ENCODE measurements around the gene HNRNPK.

The HNRNPK gene

GRCh38 chr9:83979812-83980394 lies at the start of gene HNRNPK:
Gene HNRNPK, minus strand, starts transcription at chr9:83980215. Its CDS starts 1,963 bp downstream, at chr9:83978252.
- peak; percentile 94 for DNase-seq (ENCODE audit: low read depth)
- H3K4me3 ChIP-seq (ENCODE audit: low read depth, low read length) = peak within 1 kb of the TSS; percentile 99

GRCh38 chr9:84027201-84027600 lies 47.2 kb upstream of the HNRNPK start:
- H3K4me3 ChIP-seq (ENCODE audit: low read depth, low read length) = no peak overlapping the region
- no peak for DNase-seq (ENCODE audit: low read depth)

GRCh38 chr9:84024041-84024575 lies 44.1 kb upstream of the HNRNPK start:
- no peak for DNase-seq (ENCODE audit: low read depth)
- no peak overlapping the region for H3K4me3 ChIP-seq (ENCODE audit: low read depth, low read length)

DNA sequence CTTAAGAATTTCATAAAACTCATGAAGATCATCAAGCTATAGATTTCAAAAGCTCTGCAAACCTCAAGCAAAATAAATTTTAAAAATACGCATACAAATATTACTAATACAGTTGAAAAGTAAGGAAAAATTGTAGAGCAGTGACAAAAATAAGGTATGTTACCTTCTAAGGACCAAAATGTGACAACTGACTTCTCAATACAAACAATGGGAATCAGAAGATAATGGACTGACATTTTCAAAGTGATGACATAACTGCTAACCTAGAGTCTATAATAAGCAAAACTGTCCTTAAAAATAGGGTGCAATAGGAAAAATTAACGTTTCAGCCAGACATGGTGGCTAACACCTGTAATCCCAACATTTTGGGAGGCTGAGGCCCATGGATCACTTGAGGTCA lies 27.6 kb upstream of the HNRNPK start:
- no peak overlapping the region for H3K4me3 ChIP-seq (ENCODE audit: low read depth, low read length)

DNA sequence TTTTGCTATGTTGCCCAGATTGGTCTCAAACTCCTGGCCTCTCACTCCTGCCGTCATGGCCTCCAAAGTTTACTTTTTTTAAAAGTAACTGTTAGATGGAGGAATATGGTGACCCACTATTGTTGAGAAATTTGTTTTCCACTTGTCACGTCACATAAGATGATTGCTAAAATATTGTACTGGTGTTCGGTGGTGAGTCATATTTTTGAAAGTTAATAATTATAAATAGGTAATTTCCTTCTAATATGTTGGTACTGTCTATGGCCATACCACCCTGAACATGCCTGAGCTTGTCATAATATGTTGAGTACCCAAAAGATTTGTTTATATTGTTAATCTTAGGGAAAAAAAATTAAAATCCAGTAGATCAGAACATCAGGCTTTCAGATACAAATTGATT lies 23.2 kb upstream of the HNRNPK start:
- H3K4me3 ChIP-seq (ENCODE audit: low read depth, low read length) = no peak overlapping the region
- no peak for DNase-seq (ENCODE audit: low read depth)

More for the DNA sequence above, 27.6 kb upstream of the HNRNPK start:
- no peak for DNase-seq (ENCODE audit: low read depth)

- no peak for DNase-seq (ENCODE audit: low read depth)
- H3K4me3 ChIP-seq (ENCODE audit: low read depth, low read length) = no peak overlapping the region
These were observed 22.3 kb upstream of the HNRNPK start for GRCh38 chr9:84002344-84002743.

DNA sequence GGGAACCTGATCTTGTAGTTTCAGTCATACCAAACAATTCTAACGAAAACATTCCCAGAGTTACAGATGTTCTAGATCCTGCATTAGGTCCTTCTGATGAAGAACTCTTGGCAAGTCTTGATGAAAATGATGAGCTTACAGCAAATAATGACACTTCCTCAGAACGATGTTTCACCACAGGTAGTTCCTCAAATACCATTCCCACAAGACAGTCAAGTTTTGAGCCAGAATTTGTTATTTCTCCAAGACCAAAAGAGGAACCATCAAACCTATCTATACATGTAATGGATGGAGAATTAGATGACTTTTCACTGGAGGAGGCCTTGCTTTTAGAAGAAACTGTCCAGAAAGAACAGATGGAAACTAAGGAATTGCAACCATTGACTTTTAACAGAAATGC lies 21.6 kb upstream of the HNRNPK start:
- DNase-seq (ENCODE audit: low read depth) = no peak

GRCh38 chr9:84000186-84000585 lies 20.2 kb upstream of the HNRNPK start:
- DNase-seq (ENCODE audit: low read depth) = no peak
- H3K4me3 ChIP-seq (ENCODE audit: low read depth, low read length) = no peak overlapping the region

More for the DNA sequence above, 21.6 kb upstream of the HNRNPK start:
- no peak overlapping the region for H3K4me3 ChIP-seq (ENCODE audit: low read depth, low read length)

GRCh38 chr9:83999141-83999918 lies 19.3 kb upstream of the HNRNPK start:
- DNase-seq (ENCODE audit: low read depth) = no peak
- no peak overlapping the region for H3K4me3 ChIP-seq (ENCODE audit: low read depth, low read length)

DNA sequence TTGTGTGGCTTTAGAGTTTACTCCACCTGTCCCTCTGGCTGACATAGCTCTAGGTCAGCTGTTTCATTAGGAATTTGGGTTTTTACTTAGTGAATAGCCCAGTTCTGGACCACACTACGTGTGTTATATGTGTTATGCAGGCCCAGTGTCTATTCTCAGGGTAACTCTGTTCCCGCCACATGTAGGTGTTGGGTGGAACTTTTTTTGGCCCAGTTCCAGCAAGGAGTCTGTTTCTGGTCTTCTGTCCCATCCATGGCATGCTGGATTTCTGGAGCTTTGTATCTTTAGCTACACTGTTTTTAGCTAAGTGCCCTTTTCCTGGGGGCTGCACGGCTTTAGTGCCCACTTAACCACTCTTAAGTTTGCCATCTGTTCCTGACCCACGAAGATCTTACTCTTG lies 16.1 kb upstream of the HNRNPK start:
- no peak for DNase-seq (ENCODE audit: low read depth)
- no peak overlapping the region for H3K4me3 ChIP-seq (ENCODE audit: low read depth, low read length)

DNA sequence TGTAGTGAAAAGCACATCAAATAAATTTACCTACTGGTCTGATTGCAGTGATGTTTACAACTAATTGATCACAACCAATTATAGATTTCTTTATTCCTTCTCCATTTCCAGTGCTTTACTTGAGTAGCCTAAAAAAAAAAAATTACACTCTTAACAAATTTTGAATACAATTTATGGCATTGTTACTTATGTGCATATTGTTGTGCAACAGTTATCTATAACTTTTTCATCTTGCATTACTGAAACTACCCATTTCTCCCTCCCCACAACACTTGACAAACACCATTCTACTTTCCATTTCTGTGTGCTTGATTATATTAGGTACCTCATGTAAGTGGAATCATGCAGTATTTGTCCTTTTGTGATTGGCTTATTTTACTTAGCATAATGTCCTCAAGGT lies 12.9 kb upstream of the HNRNPK start:
- no peak for DNase-seq (ENCODE audit: low read depth)
- H3K4me3 ChIP-seq (ENCODE audit: low read depth, low read length) = no peak overlapping the region

DNA sequence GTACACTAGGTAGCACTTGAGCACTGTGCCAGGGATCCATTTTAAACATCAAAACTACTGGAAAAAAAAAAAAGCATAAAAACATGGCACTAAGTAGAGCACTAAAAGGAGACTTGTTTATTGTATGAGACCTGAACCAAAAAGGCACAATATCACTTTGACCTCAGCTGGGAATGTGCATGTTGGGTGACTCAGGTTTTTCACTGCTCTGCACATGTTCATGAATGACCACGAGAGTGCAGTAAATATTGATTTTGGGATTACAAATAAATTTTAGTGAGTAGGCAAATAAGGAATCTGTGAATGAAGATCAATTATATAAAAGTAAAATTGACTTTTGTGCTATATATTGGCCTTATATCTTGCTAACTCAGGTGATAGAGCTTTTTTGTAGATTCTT lies 12.4 kb upstream of the HNRNPK start:
- no peak overlapping the region for H3K4me3 ChIP-seq (ENCODE audit: low read depth, low read length)
- no peak for DNase-seq (ENCODE audit: low read depth)

GRCh38 chr9:83991355-83991754 lies 11.3 kb upstream of the HNRNPK start:
- H3K4me3 ChIP-seq (ENCODE audit: low read depth, low read length) = no peak overlapping the region
- no peak for DNase-seq (ENCODE audit: low read depth)

DNA sequence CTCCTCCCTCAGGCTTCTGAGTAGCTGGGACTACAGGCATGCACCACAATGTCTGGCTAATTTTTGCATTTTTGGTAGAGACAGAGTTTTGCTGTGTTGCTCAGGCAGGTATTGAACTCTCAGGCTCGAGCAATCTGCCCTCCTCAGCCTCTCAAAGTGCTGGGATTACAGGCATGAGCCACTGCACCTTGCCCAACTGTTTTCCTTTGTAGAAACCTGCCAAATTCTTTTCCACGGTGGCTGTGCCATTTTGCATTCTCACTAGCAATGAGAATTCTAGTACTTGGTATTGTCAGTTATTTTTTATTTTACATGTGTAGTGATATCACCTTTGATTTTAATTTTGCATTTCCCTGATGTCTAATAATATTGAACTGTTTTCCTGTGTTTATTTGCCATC lies 8.4 kb upstream of the HNRNPK start:
- no peak overlapping the region for H3K4me3 ChIP-seq (ENCODE audit: low read depth, low read length)
- no peak for DNase-seq (ENCODE audit: low read depth)

- no peak overlapping the region for H3K4me3 ChIP-seq (ENCODE audit: low read depth, low read length)
- DNase-seq (ENCODE audit: low read depth) = no peak
These were observed 7.4 kb upstream of the HNRNPK start for GRCh38 chr9:83987402-83987791.

DNA sequence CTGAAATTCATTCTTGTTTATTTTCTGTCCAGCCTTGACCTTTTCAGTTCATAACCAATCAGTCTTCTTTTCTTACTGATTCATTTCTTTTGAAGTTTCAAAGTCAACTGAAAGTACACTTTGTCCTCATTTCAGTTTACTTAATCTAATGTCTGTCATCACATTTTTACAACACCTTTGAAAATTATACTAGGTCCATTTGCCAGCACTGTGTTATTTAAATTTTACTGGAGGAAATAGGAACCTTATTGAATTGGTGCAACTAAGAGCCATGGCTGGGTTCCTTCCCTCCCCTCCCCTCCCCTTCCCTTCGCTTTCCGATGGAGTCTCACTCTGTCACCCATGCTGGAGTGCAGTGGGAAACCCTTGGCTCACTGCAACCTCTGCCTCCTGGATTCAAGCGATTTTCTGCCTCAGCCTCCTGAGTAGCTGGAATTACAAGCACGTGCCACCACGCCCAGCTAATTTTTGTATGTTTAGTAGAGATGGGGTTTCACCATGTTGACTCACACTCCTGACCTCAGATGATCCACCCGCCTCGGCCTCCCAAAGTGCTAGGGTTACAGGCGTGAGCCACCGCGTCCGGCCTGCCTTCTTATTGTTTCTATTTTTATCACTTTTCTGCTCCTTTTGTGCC lies 6.9 kb upstream of the HNRNPK start:
- no peak for DNase-seq (ENCODE audit: low read depth)

GRCh38 chr9:83986195-83986594 lies 6.2 kb upstream of the HNRNPK start:
- H3K4me3 ChIP-seq (ENCODE audit: low read depth, low read length) = no peak overlapping the region

More for the DNA sequence above, 6.9 kb upstream of the HNRNPK start:
- no peak overlapping the region for H3K4me3 ChIP-seq (ENCODE audit: low read depth, low read length)

GRCh38 chr9:83981126-83981871 lies 1.3 kb upstream of the HNRNPK start:
- peak overlapping the region; percentile 99 for H3K4me3 ChIP-seq (ENCODE audit: low read depth, low read length)
- no peak for DNase-seq (ENCODE audit: low read depth)

More at GRCh38 chr9:83986195-83986594, 6.2 kb upstream of the HNRNPK start:
- DNase-seq (ENCODE audit: low read depth) = no peak

DNA sequence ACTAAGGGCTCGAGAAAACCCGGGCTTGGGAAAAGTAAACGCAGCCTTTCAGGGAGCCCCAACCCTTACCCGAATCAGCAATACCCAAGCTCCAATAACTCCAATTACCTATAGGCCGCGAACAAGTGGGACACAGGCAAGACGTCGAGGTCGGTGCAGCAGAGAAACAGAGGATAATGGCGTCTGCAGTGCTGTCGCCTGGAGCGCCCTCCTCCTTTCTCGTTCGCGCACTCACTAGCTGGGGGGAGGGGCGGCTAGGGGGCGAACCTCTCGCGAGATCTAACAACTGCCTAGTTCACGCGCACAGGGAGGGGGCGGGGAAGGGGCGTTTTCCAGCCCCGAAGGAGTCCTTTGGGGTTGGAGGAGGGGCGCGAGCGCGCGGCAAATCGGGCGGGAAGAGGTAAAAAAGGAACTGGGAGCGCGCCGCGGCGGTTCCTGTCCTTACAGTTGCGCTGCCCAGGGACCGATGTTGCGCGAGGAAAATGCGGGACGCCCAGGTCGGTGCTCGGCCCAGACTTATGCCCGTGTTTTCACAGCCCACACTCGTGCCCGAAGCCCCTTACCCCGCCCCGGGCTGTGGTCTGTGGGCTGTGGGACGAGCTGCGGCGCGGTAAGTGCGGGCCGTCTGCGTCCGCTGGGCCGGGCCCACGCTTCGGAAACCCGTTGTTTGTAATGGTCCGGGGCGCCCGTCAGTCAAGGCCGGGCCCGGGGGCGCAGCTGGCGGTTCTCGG lies 545 bp upstream of the HNRNPK start, which contains the start of gene RMI1:
RMI1 (plus strand) TSS at position 411 of the 731 bp plus-strand sequence. CDS start 20,182 bp downstream, outside the sequence.
- H3K4me3 ChIP-seq (ENCODE audit: low read depth, low read length) = peak within 1 kb of the TSS; percentile 99
- DNase-seq (ENCODE audit: low read depth) = peak; percentile 91

All from skeletal muscle cell (primary cell).